Measurements from ENCODE around the gene ANTKMT.

GRCh38 chr16:711084-711483, 9.9 kb upstream of the ANTKMT start:
- TF ChIP-seq POLR2AphosphoS5 (IDR thresholded peaks at IDR 0.05; ENCODE audit: borderline replicate concordance, low read depth, low read length): no peak
- TF ChIP-seq EZH2 (IDR thresholded peaks at IDR 0.05): no peak
- no peak for TF ChIP-seq FOXP2 (optimal IDR thresholded peaks at IDR 0.05; ENCODE audit: control extremely low read depth, extremely low read length, insufficient read depth)
